GM18498 (cell line): ENCODE measurements around the gene GET4.

Experiments
- ATAC-seq: cut with Tn5 transposase; IDR thresholded peaks from one replicate; pipeline ENCODE4 v1.9.1; 2021; ENCODE audit warnings: mild to moderate bottlenecking, moderate library complexity; ENCODE audit not compliant: unreplicated experiment

Gene GET4

GRCh38 chr7:885261-885892 lies 9.0 kb downstream of the GET4 start:
- ATAC-seq: no peak

DNA sequence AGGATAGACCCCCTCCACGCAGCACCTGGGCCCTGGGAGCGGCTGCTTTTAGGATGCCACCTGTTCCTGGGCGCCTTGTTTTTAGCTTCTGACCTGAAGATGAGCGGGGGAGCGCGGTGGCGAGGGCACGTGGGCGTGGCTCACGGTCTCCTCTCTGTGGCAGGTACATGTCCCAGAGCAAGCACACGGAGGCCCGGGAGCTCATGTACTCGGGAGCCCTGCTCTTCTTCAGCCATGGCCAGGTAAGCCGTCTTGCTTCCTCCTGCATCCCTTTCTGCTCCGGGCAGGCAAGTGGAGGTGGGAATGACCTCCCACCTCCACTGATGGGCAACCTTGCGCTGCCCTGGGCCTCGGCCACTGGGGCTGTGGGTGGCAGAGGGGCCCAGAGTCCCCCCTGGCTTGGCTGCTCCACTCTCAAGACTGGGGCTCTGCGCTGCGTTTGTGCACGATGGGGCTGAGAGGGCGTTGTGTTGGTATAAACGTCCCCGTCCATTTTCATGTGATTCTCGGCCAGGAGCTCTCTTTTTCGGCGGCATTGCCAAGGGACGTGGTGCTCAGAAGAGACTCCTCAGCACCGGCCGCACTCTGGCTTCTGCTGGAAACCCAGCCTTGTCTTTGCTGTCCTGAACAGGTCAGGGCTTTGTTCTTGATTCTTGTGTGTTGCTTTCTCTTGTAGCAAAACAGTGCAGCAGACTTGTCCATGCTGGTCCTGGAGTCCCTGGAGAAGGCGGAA lies 9.7 kb downstream of the GET4 start:
- ATAC-seq: no peak

DNA sequence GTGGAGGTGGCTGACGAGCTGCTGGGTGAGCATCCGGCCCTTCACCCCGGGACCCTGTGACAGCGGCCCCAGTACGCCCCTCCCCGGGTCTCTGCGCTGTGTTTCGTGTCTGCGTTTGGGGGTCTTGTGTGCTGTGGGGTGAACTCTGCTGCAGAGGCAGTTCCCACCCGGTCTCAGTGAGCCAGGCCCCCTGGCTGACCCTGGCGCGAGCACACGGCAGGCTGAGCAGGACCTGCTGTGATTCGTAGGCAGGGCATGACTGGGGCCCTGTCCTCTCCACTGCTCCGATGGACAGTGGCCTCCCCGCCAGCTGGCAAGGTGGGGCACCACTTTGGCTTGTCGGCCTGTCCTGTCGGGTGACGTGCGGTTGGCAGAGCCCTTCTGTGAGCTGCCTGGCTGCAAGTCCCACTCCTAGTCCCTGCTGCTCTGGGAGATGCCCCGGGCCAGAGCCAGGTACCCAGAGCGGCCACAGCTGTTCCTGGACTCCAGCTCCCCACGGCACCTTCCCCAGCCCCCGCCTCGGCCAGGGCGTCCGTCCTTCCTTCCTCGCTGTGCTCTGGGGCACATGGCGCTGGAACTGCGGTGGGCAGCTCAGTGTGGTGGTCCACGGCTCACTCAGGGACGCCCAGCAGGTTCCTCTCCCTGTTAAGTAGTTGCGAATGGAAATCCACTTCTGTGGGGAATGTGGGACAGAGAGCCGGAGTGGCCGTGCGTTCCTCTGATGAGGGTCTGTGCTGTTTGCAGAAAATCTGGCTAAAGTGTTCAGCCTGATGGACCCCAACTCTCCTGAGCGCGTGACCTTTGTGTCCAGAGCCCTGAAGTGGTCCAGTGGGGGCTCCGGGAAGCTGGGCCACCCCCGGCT lies 10.5 kb downstream of the GET4 start:
- ATAC-seq: no peak

- ATAC-seq: no peak
Observed at GRCh38 chr7:887488-887820, 11.1 kb downstream of the GET4 start.

GRCh38 chr7:888081-889024 lies 12.0 kb downstream of the GET4 start:
- ATAC-seq: no peak

- ATAC-seq: no peak
Observed at GRCh38 chr7:889025-889390, 12.7 kb downstream of the GET4 start.

DNA sequence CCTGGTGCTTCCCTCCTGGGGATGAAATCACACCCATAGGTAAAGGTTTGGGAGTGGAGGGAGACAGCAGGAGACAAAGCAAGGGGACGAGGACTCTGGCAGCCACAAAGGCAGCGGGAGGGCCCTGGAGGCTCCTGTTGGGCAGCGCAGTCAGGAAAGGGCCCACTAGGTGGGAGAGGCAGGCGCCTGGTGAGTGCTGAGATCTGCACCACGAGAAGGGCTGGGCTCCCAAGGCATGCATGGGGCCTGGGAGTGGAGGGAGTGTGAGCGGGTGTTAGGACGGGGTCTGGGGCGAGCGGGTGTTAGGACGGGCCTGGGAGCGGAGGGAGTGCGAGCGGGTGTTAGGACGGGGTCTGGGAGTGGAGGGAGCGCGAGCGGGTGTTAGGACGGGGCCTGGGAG lies 13.0 kb downstream of the GET4 start:
- ATAC-seq: no peak

- ATAC-seq: no peak
Observed at GRCh38 chr7:890868-891267, 14.5 kb downstream of the GET4 start.

DNA sequence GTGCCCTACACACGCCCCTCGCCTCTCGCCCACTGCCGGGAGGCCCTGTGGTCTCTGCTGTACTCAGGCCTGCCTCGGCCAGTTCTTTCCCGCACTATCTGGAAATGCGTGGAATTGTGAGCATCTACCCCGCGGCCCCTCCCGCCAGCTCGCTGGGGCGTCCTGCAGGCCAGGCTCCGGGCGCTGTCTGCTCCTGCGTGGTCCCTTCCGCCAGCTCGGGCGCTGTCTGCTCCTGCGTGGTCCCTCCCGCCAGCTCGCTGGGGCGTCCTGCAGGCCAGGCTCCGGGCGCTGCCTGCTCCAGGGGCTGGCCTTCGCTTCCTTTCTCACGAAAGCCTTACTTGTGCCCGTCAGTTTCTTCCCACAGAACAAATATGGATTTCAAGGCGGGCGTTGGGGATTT lies 14.9 kb downstream of the GET4 start:
- no peak for ATAC-seq

- ATAC-seq: no peak
Observed at GRCh38 chr7:891805-892204, 15.5 kb downstream of the GET4 start.

GRCh38 chr7:892648-893593 lies 16.6 kb downstream of the GET4 start:
- no peak for ATAC-seq

DNA sequence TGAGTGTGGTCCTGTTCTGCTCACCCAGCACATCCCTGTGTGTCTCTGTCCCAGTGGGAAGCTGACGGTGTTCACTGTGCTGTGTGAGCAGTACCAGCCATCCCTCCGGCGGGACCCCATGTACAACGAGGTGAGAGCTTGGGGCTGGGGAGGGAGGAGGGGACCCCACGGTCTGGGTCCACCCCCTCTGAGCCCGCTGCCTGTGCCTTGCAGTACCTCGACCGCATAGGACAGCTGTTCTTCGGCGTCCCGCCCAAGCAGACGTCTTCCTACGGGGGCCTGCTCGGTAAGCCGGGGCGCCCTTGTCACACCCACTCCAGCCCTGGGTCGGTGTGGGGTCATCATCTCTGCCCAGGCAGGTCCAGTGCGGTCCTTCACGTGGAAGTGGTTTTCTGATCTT lies 17.3 kb downstream of the GET4 start:
- ATAC-seq: no peak

GRCh38 chr7:894164-894867 lies 18.0 kb downstream of the GET4 start:
- no peak for ATAC-seq

DNA sequence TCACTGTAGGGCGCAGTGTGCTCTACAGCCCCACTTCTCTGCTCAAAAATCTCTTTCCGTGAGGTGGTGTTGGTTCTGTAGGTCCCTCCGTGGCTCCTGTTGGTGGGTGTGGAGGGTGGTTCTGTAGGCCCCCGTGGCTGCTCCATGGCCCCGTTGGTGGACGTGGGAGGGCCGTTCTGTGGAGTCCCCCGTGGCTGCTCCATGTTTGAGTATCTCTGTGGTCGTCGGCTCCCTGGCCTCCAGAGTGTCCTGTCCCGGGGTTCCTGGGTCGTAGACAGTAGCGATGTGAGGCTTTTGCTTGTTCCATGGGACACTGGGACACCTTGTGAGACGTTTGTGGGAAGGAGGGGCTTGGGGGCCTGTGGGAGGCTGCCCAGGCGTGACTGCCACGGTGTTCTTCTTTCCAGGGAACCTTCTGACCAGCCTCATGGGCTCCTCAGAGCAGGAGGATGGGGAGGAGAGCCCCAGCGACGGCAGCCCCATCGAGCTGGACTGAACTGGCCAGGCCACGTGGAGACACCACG lies 18.6 kb downstream of the GET4 start:
- no peak for ATAC-seq

DNA sequence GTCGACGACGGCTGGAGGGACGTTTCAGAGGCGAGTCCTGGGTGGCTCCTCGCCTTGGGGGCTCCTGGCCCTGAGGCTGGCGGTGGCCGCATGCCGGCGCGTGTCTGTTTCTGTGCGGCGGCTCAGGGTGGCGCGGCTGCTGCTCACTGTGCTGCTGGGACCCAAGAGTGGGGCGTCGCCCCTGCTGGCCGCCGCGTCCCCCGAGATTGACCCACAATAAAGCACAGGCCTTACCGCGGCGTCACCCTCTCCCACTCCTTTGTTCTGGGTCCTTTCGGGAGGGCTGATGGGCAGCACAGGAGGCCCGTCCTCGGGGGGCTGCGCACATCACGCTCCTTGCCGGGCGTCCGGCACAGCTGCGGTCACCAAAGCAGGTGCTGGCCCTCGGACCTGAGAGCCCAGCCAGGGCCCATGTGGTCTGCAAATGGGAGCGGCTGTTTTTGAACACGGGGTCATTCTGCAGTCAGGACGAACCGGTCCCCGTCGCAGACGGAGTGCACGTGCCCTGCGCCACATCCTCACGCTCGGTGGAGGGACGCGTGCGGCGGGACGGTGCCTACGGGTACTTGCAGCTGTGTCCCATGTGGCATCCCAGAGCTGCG lies 19.2 kb downstream of the GET4 start:
- ATAC-seq: no peak

DNA sequence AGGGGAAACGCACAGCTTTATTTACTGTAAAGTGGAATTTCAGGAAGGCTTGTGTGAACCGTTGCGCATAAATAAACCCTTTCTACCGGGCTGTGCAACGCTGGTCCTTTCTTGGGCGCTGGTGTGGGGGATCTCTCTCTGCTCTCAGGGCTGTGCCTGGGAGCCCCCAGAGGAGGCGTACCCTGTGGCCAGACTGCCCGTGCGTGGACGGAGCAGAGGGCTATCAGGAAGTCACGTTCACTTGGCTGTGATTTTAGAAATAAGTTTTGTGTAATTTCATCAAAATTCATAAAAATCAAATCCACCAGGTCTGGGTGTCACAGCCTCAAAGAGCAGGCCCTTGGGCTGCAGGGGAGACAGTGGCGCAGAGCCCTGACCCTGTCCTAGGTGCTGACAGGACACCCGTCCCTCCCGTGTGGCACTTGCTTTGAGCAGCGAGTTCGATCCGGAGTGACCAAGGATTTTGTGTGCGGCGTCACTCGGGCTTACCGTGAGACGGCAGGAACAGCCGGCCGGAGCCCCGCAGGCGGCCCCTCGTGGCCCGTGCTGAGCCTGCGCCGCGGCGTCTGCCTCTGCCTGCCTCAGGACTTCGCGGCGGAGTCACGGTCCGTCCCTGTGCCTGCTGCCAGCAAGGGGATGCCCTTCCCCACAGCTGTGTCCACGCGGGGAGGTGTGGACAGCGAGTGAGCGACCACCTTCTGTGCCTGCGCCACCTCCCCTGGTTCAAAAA lies 20.2 kb downstream of the GET4 start:
- ATAC-seq: no peak

DNA sequence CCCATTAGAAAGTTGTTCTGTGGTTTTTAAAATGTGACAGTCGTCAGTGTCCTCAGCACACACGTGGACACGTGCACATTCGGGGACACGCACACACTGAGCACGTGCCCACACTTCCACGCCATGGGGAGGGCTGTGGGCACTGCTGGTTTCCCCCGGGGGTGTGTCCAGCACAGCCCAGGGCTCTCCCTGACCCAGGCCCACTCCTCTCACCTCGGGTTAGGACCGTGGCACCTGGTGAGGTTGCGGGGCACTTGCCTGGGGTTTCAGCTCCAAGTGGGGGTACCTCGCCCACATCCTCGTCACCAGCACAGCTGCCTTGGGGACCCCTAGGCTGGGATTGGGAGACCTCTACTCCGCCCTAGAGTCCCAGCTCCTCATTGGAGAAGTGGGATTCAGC lies 20.7 kb downstream of the GET4 start:
- ATAC-seq: no peak
